OCI-LY3 (cell line): ENCODE results near the gene CAPN1.
"Not testable (repeated sequence)": the region's sequence is repeated elsewhere in the genome, so short reads cannot be mapped to it uniquely, and the experiment has no call there.

ENCODE experiments used
- H2AFZ ChIP-seq: fragments of 200-600, 300-600 bp; shearing (Covaris generic); 2 replicates; pipeline ENCODE4 v1.6.0; 2014; ENCODE audit warnings: antibody characterized with exemption, low read depth, low read length
- H3K27ac ChIP-seq: fragments of 200-600, 300-600 bp; sonication (generic); 2 replicates; pipeline ENCODE4 v1.5.1; 2014; ENCODE audit warnings: mild to moderate bottlenecking, low read length, moderate library complexity, mixed read lengths
- H3K27me3 ChIP-seq: fragments of 200-600, 300-600 bp; sonication (generic); 2 replicates; pipeline ENCODE4 v1.6.1; 2014; ENCODE audit warnings: low read depth, low read length, mixed read lengths
- H3K36me3 ChIP-seq: fragments of 200-600, 300-600 bp; sonication (generic); replicated peaks from 2 replicates; pipeline ENCODE3; 2014; ENCODE audit warnings: low read depth, low read length, mixed read lengths
- H3K4me1 ChIP-seq: fragments of 300-600, 200-600 bp; sonication (generic); 2 replicates; pipeline ENCODE4 v1.6.1; 2014; ENCODE audit warnings: low read length, mixed read lengths
- H3K4me2 ChIP-seq: fragments of 200-600, 300-600 bp; sonication (generic); 2 replicates; pipeline ENCODE4 v1.6.1; 2014; ENCODE audit warnings: low read length, mixed read lengths
- H3K4me3 ChIP-seq: fragments of 300-600, 200-600 bp; sonication (generic); 2 replicates; pipeline ENCODE4 v1.5.1; 2014; ENCODE audit warnings: antibody characterized with exemption, mild to moderate bottlenecking, low read length, moderate library complexity
- H3K79me2 ChIP-seq: fragments of 300-600, 200-600 bp; shearing (Covaris generic); 2 replicates; pipeline ENCODE4 v1.6.1; 2014; ENCODE audit warnings: mild to moderate bottlenecking, low read length, mixed read lengths
- H3K9ac ChIP-seq: fragments of 300-600, 200-600 bp; shearing (Covaris generic); 2 replicates; pipeline ENCODE4 v1.6.0; 2014; ENCODE audit warnings: mild to moderate bottlenecking, low read length, moderate library complexity
- H3K9me3 ChIP-seq: fragments of 200-600, 300-600 bp; shearing (Covaris generic); 2 replicates; pipeline ENCODE4 v1.6.1; 2014; ENCODE audit warnings: low read length, mixed read lengths; ENCODE audit not compliant: insufficient read depth
- H4K20me1 ChIP-seq: fragments of 200-600, 300-600 bp; sonication (generic); 2 replicates; pipeline ENCODE4 v1.6.1; 2016; ENCODE audit warnings: low read length, mixed read lengths; ENCODE audit not compliant: insufficient read depth
- CTCF ChIP-seq: fragments of 200-600, 300-600 bp; sonication (generic); IDR thresholded peaks from 2 replicates; pipeline ENCODE4 v1.5.1; 2014; ENCODE audit warnings: antibody characterized with exemption, low read length, low read depth
- EZH2phosphoT487 ChIP-seq: fragments of 200-600 bp; shearing (Covaris generic); IDR thresholded peaks from 2 replicates; pipeline ENCODE4 v1.6.1; 2018; ENCODE audit warnings: antibody characterized with exemption, mixed run types, low read depth

CAPN1 gene

GRCh38 chr11:65141896-65142494 lies 39.7 kb upstream of the CAPN1 start:
- H3K79me2 ChIP-seq: no peaks in the 10 kb centered on the region
- no peaks in the 10 kb centered on the region for H3K36me3 ChIP-seq
- H2AFZ ChIP-seq: no peak overlapping the region
- no peak overlapping the region for H3K4me2 ChIP-seq
- H3K4me3 ChIP-seq: no peak overlapping the region
- no peak overlapping the region for H3K9ac ChIP-seq
- no peaks in the 10 kb centered on the region for H4K20me1 ChIP-seq
- H3K27me3 ChIP-seq: peaks cover 13% of the 10 kb centered on the region; the same call in 1 of the 2 replicates
- H3K9me3 ChIP-seq: no peaks in the 10 kb centered on the region
- TF ChIP-seq CTCF (no peak), EZH2phosphoT487 (no peak)
- no peak overlapping the region for H3K27ac ChIP-seq
- H3K4me1 ChIP-seq: peaks cover 8% of the 10 kb centered on the region

GRCh38 chr11:65147352-65148075 lies 34.2 kb upstream of the CAPN1 start:
- Histone ChIP-seq H3K27me3 (no peaks in the 10 kb centered on the region), H3K4me2 (no peak overlapping the region), H3K9ac (no peak overlapping the region), H3K27ac (no peak overlapping the region), H3K79me2 (no peaks in the 10 kb centered on the region), H4K20me1 (no peaks in the 10 kb centered on the region), H2AFZ (no peak overlapping the region), H3K36me3 (no peaks in the 10 kb centered on the region), H3K4me1 (peaks cover 27% of the 10 kb centered on the region), H3K9me3 (no peaks in the 10 kb centered on the region), H3K4me3 (no peak overlapping the region)
- TF ChIP-seq CTCF (no peak), EZH2phosphoT487 (no peak)

GRCh38 chr11:65148657-65149056 lies 33.1 kb upstream of the CAPN1 start:
- Histone ChIP-seq H3K27ac (no peak overlapping the region), H3K9me3 (no peaks in the 10 kb centered on the region), H3K4me3 (no peak overlapping the region), H2AFZ (no peak overlapping the region), H4K20me1 (no peaks in the 10 kb centered on the region), H3K4me1 (peaks cover 29% of the 10 kb centered on the region), H3K36me3 (no peaks in the 10 kb centered on the region), H3K79me2 (no peaks in the 10 kb centered on the region), H3K9ac (no peak overlapping the region), H3K4me2 (no peak overlapping the region), H3K27me3 (no peaks in the 10 kb centered on the region)
- TF ChIP-seq CTCF (no peak), EZH2phosphoT487 (no peak)

GRCh38 chr11:65150131-65150508 lies 31.6 kb upstream of the CAPN1 start:
- H3K27me3 ChIP-seq, H3K36me3 ChIP-seq, H3K4me2 ChIP-seq, H4K20me1 ChIP-seq, H3K9me3 ChIP-seq, H3K79me2 ChIP-seq, H2AFZ ChIP-seq, H3K4me3 ChIP-seq, H3K27ac ChIP-seq, H3K9ac ChIP-seq: not testable (repeated sequence)
- H3K4me1 ChIP-seq: peaks cover 29% of the 10 kb centered on the region
